ENCODE results near the gene SGSM2. TPM values are rescaled to one million over a fixed set of nuclear protein-coding genes. Genes with fewer than 3 reads are reported as not detected.

The SGSM2 gene
- total and polyA plus RNA-seq, 2 of the 13 experiments (the other 11 are each of a cell fraction or from before 2014, with no cell fraction given) = 30.4 to 51.3 TPM

GRCh38 chr17:2396568-2397246 is 59.4 kb downstream of the SGSM2 start (continued):
- TF ChIP-seq ZNF720 (CRISPR knock-in tag; IDR thresholded peaks at IDR 0.05) (no peak), ATF1 (CRISPR knock-in tag; IDR thresholded peaks at IDR 0.05) (no peak), ZNF740 (CRISPR knock-in tag; IDR thresholded peaks at IDR 0.05) (0 out of 2 replicates have a peak, but pooled peaks have one; percentile 42), BATF2 (CRISPR knock-in tag; IDR thresholded peaks at IDR 0.05) (no peak), ZBTB20 (CRISPR knock-in tag; IDR thresholded peaks at IDR 0.05; ENCODE audit: borderline replicate concordance, low read depth) (no peak), ZZZ3 (CRISPR knock-in tag; IDR thresholded peaks at IDR 0.05; ENCODE audit: borderline replicate concordance) (no peak), SMC3 (IDR thresholded peaks at IDR 0.05; ENCODE audit: low read length) (no peak), BHLHE40 (IDR thresholded peaks at IDR 0.05; ENCODE audit: low read length) (no peak), SRSF1 (optimal IDR thresholded peaks at IDR 0.05; ENCODE audit: low read depth, low read length) (no peak), GATAD1 (CRISPR knock-in tag; IDR thresholded peaks at IDR 0.05) (no peak; the same call in 1 of the 2 replicates), ZNF343 (CRISPR knock-in tag; IDR thresholded peaks at IDR 0.05) (0 out of 2 replicates have a peak, but pooled peaks have one; percentile 17), DNMT3B (CRISPR knock-in tag; conservative IDR thresholded peaks at IDR 0.05) (no peak), ZNF790 (CRISPR knock-in tag; IDR thresholded peaks at IDR 0.05; ENCODE audit: borderline replicate concordance) (no peak), ZNF678 (CRISPR knock-in tag; IDR thresholded peaks at IDR 0.05) (no peak), NFYC (CRISPR knock-in tag; IDR thresholded peaks at IDR 0.05) (peak; percentile 89), ZNF83 (CRISPR knock-in tag; IDR thresholded peaks at IDR 0.05; ENCODE audit: borderline replicate concordance) (no peak), ZNF567 (CRISPR knock-in tag; IDR thresholded peaks at IDR 0.05; ENCODE audit: borderline replicate concordance) (no peak), PTBP1 (IDR thresholded peaks at IDR 0.05; ENCODE audit: low read depth, low read length, poor library complexity, severe bottlenecking) (no peak), ATF7 (IDR thresholded peaks at IDR 0.05) (no peak), ATF7 (CRISPR knock-in tag; IDR thresholded peaks at IDR 0.05) (no peak), ZFY (CRISPR knock-in tag; IDR thresholded peaks at IDR 0.05) (peak; percentile 55; the same call in 1 of the 2 replicates), TEF (CRISPR knock-in tag; IDR thresholded peaks at IDR 0.05) (no peak), ZNF724P (CRISPR knock-in tag; IDR thresholded peaks at IDR 0.05; ENCODE audit: borderline replicate concordance) (no peak), NFATC3 (CRISPR knock-in tag; IDR thresholded peaks at IDR 0.05) (no peak), ZNF432 (CRISPR knock-in tag; IDR thresholded peaks at IDR 0.05; ENCODE audit: borderline replicate concordance) (no peak), GMEB2 (CRISPR knock-in tag; IDR thresholded peaks at IDR 0.05; ENCODE audit: low read depth) (no peak), CCAR2 (optimal IDR thresholded peaks at IDR 0.05; ENCODE audit: low read depth, low read length) (no peak), NR2F1 (CRISPR knock-in tag; IDR thresholded peaks at IDR 0.05) (no peak), CENPX (CRISPR knock-in tag; IDR thresholded peaks at IDR 0.05) (no peak)

All from HepG2 (cell line).